22Rv1 (cell line): Measurements from ENCODE around the gene ASTN2.
A peak's percentile ranks its signal among the peaks of the same experiment; 100 is the strongest.

ENCODE experiments used
- ZFX ChIP-seq: fragments of 450-650 bp; IDR thresholded peaks from 2 replicates; pipeline ENCODE4 v1.6.1; 2017; ENCODE audit warnings: antibody characterized with exemption, borderline replicate concordance
- TF ChIP-seq, protein P1 (sequence below): fragments of 450-650 bp; IDR thresholded peaks from 2 replicates; pipeline ENCODE4 v1.5.1; 2017; ENCODE audit warnings: mild to moderate bottlenecking

DNA sequence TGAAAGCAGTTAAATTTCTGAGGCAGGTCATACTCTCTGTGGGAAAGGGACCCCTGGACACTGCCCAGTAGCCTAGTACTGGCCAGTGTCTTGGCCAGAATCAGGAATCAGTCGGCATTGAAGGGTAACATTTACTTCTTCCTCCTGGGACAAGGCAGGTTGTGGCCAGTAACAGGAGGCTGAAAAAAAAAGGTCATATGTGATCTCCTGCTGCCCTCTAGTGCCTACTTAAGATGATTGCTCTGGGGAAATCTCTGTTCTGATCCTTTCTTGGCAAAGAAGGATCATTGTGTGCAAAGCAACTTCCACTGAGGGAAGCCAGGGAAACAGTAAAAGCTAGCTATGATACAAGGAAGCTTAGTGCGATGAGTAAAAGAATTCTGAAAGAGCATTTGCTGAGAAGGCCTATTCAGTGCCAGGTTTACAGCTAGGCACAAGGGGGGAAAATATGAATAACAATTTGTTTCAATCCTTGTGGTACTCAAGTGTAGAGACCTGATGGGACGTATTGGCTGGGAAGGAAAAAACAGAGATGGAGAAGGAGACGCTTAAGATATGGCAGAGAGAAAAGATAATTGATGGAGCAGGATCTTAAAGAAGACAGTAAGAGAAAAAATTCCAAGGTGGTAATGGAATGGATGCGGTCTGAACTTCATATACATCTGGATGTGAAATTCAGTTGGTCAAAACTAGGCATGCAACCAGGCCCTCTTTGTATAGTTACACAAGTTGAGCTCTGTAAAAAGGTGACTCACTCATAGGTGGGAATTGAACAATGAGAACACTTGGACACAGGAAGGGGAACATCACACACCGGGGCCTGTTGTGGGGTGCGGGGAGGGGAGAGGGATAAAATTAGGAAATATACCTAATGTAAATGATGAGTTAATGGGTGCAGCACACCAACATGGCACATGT, 753.6 kb downstream of the ASTN2 start:
- TF ChIP-seq, protein P1, sequence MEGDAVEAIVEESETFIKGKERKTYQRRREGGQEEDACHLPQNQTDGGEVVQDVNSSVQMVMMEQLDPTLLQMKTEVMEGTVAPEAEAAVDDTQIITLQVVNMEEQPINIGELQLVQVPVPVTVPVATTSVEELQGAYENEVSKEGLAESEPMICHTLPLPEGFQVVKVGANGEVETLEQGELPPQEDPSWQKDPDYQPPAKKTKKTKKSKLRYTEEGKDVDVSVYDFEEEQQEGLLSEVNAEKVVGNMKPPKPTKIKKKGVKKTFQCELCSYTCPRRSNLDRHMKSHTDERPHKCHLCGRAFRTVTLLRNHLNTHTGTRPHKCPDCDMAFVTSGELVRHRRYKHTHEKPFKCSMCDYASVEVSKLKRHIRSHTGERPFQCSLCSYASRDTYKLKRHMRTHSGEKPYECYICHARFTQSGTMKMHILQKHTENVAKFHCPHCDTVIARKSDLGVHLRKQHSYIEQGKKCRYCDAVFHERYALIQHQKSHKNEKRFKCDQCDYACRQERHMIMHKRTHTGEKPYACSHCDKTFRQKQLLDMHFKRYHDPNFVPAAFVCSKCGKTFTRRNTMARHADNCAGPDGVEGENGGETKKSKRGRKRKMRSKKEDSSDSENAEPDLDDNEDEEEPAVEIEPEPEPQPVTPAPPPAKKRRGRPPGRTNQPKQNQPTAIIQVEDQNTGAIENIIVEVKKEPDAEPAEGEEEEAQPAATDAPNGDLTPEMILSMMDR: peak; percentile 79
- no peak for TF ChIP-seq ZFX
